Measurements from ENCODE around the gene ZDHHC20.

The ZDHHC20 gene

DNA sequence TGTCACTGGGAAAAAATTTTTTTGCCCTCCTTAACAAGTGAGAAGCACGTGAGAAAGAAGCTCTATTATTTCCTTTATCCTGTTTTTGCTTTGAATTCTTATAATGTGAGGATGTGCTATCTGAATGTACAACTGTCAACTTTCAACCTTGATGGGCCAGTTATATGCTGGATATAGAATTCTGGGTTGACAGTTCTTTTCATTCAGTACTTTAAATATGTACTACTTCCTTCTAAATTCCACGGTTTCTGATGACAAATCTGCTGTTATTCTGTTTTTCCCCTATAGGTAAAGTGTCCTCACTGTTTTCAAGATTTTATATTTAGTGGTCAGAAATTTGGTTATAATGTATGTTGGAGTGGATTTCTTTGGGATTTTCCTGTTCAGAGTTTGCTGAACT, 29.9 kb downstream of the ZDHHC20 start:
- Histone ChIP-seq H3K79me2 (ENCODE audit: low read length) (peaks cover 55% of the 10 kb centered on the region), H3K27ac (ENCODE audit: low read length) (no peak overlapping the region), H3K4me3 (ENCODE audit: low read length) (no peak overlapping the region), H3K4me2 (ENCODE audit: low read length) (no peak overlapping the region), H4K20me1 (ENCODE audit: insufficient read depth, low read length) (peaks cover 7% of the 10 kb centered on the region; the same call in 1 of the 2 replicates), H3K9me3 (ENCODE audit: insufficient read depth, low read length) (peaks cover 13% of the 10 kb centered on the region; the same call in 1 of the 2 replicates), H3K4me1 (ENCODE audit: low read length) (no peaks in the 10 kb centered on the region), H3K36me3 (replicated peaks; ENCODE audit: low read depth, low read length) (peaks cover 27% of the 10 kb centered on the region), H2AFZ (ENCODE audit: low read depth, low read length) (no peak overlapping the region), H3K9ac (ENCODE audit: low read length) (no peak overlapping the region), H3K27me3 (ENCODE audit: low read depth, low read length) (no peaks in the 10 kb centered on the region)
- TF ChIP-seq EZH2phosphoT487 (IDR thresholded peaks at IDR 0.05; ENCODE audit: low read depth), result no peak
- TF ChIP-seq, protein P1, sequence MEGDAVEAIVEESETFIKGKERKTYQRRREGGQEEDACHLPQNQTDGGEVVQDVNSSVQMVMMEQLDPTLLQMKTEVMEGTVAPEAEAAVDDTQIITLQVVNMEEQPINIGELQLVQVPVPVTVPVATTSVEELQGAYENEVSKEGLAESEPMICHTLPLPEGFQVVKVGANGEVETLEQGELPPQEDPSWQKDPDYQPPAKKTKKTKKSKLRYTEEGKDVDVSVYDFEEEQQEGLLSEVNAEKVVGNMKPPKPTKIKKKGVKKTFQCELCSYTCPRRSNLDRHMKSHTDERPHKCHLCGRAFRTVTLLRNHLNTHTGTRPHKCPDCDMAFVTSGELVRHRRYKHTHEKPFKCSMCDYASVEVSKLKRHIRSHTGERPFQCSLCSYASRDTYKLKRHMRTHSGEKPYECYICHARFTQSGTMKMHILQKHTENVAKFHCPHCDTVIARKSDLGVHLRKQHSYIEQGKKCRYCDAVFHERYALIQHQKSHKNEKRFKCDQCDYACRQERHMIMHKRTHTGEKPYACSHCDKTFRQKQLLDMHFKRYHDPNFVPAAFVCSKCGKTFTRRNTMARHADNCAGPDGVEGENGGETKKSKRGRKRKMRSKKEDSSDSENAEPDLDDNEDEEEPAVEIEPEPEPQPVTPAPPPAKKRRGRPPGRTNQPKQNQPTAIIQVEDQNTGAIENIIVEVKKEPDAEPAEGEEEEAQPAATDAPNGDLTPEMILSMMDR (IDR thresholded peaks at IDR 0.05; ENCODE audit: low read depth, low read length), result no peak

DNA sequence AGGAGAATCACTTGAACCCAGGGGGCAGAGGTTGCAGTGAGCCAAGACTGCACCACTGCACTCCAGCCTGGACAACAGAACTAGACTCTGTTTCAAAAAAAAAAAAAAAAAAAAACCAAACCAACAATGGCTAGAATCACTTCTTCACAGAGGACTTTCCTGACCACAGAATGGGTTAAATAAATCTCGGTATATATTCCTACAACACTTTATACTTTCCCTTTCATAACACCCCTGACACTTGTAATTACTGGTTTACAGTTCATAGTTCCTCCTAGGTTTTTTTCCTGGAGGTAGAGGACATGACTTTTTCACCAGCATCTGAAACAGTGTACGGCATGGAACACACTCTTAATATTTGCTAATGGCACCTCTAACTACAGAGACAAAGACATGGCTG, 31.4 kb downstream of the ZDHHC20 start:
- Histone ChIP-seq H3K9me3 (ENCODE audit: insufficient read depth, low read length) (peaks cover 13% of the 10 kb centered on the region; the same call in 1 of the 2 replicates), H2AFZ (ENCODE audit: low read depth, low read length) (no peak overlapping the region), H3K4me2 (ENCODE audit: low read length) (no peak overlapping the region), H3K36me3 (replicated peaks; ENCODE audit: low read depth, low read length) (peaks cover 23% of the 10 kb centered on the region), H3K4me1 (ENCODE audit: low read length) (no peaks in the 10 kb centered on the region), H3K9ac (ENCODE audit: low read length) (no peak overlapping the region), H3K27ac (ENCODE audit: low read length) (no peak overlapping the region), H3K27me3 (ENCODE audit: low read depth, low read length) (no peaks in the 10 kb centered on the region), H3K4me3 (ENCODE audit: low read length) (no peak overlapping the region), H4K20me1 (ENCODE audit: insufficient read depth, low read length) (peaks cover 8% of the 10 kb centered on the region), H3K79me2 (ENCODE audit: low read length) (peaks cover 46% of the 10 kb centered on the region)
- TF ChIP-seq EZH2phosphoT487 (IDR thresholded peaks at IDR 0.05; ENCODE audit: low read depth), result no peak
- TF ChIP-seq, protein P1 (IDR thresholded peaks at IDR 0.05; ENCODE audit: low read depth, low read length), result no peak

DNA sequence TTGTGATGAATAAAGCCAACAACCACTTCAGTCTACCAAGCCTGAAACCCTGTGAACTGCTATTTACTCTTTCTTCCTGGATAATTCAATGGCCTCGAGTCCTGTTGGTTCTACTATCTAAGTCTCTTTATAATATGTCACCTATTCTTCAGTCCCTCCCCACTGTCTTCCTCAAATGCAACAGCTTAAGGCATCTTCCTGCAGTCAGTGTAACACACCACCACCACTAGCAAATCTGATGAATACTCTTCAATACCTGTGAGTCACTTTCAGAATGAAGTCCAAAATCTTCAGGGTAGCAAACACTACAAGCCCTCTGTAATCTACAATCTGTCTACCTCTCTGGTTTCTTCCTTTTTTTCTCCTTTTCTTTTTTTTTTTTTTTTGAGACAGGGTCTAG, 32.9 kb downstream of the ZDHHC20 start:
- Histone ChIP-seq H3K27ac (ENCODE audit: low read length) (no peak overlapping the region), H3K79me2 (ENCODE audit: low read length) (peaks cover 43% of the 10 kb centered on the region), H2AFZ (ENCODE audit: low read depth, low read length) (no peak overlapping the region), H3K4me1 (ENCODE audit: low read length) (no peaks in the 10 kb centered on the region), H3K9me3 (ENCODE audit: insufficient read depth, low read length) (peaks cover 13% of the 10 kb centered on the region; the same call in 1 of the 2 replicates), H3K36me3 (replicated peaks; ENCODE audit: low read depth, low read length) (peaks cover 23% of the 10 kb centered on the region), H3K27me3 (ENCODE audit: low read depth, low read length) (no peaks in the 10 kb centered on the region), H3K4me3 (ENCODE audit: low read length) (no peak overlapping the region), H3K4me2 (ENCODE audit: low read length) (no peak overlapping the region), H3K9ac (ENCODE audit: low read length) (no peak overlapping the region), H4K20me1 (ENCODE audit: insufficient read depth, low read length) (peaks cover 14% of the 10 kb centered on the region)
- TF ChIP-seq EZH2phosphoT487 (IDR thresholded peaks at IDR 0.05; ENCODE audit: low read depth), result no peak
- TF ChIP-seq, protein P1 (IDR thresholded peaks at IDR 0.05; ENCODE audit: low read depth, low read length), result no peak

DNA sequence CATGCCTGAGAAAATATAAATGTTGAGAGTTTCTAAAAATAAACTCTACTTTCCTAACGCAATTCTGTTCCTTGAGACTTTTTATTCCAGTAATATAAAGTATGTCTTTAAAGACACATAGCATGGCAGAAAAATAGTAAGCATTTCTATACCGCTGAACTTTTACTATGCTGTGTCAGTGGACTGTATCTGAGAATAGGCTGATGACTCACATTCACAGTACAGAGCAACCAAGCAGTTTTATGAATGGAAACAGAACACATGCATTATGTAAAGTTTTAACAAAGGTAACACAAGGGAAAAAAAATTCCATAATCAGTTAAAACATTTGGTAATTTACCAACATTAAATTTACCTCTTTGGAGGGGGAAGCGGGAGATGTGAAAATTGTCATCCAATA, 38.4 kb downstream of the ZDHHC20 start:
- Histone ChIP-seq H3K9me3 (ENCODE audit: insufficient read depth, low read length) (no peaks in the 10 kb centered on the region), H3K4me3 (ENCODE audit: low read length) (no peak overlapping the region), H3K9ac (ENCODE audit: low read length) (no peak overlapping the region), H3K36me3 (replicated peaks; ENCODE audit: low read depth, low read length) (peaks cover 7% of the 10 kb centered on the region), H3K27me3 (ENCODE audit: low read depth, low read length) (no peaks in the 10 kb centered on the region), H3K4me2 (ENCODE audit: low read length) (no peak overlapping the region), H3K27ac (ENCODE audit: low read length) (no peak overlapping the region), H3K79me2 (ENCODE audit: low read length) (peaks cover 4% of the 10 kb centered on the region; the same call in 1 of the 2 replicates), H4K20me1 (ENCODE audit: insufficient read depth, low read length) (peaks cover 7% of the 10 kb centered on the region; the same call in 1 of the 2 replicates), H3K4me1 (ENCODE audit: low read length) (no peaks in the 10 kb centered on the region), H2AFZ (ENCODE audit: low read depth, low read length) (no peak overlapping the region)
- no peak for TF ChIP-seq EZH2phosphoT487 (IDR thresholded peaks at IDR 0.05; ENCODE audit: low read depth)
- TF ChIP-seq, protein P1 (IDR thresholded peaks at IDR 0.05; ENCODE audit: low read depth, low read length), result no peak

All from OCI-LY3 (cell line).